ENCODE data around the gene CUL4A.

GRCh38 chr13:113295776-113296175, 86.4 kb downstream of the CUL4A start:
- TF ChIP-seq ZNF70 (CRISPR knock-in tag; IDR thresholded peaks at IDR 0.05): no peak
- TF ChIP-seq RARB (CRISPR knock-in tag; IDR thresholded peaks at IDR 0.05): no peak
- no peak for TF ChIP-seq ISL1 (CRISPR knock-in tag; IDR thresholded peaks at IDR 0.05)
- TF ChIP-seq ZFP30 (CRISPR knock-in tag; IDR thresholded peaks at IDR 0.05): no peak
- TF ChIP-seq, protein P1, sequence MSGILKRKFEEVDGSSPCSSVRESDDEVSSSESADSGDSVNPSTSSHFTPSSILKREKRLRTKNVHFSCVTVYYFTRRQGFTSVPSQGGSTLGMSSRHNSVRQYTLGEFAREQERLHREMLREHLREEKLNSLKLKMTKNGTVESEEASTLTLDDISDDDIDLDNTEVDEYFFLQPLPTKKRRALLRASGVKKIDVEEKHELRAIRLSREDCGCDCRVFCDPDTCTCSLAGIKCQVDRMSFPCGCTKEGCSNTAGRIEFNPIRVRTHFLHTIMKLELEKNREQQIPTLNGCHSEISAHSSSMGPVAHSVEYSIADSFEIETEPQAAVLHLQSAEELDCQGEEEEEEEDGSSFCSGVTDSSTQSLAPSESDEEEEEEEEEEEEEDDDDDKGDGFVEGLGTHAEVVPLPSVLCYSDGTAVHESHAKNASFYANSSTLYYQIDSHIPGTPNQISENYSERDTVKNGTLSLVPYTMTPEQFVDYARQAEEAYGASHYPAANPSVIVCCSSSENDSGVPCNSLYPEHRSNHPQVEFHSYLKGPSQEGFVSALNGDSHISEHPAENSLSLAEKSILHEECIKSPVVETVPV (CRISPR knock-in tag; IDR thresholded peaks at IDR 0.05): no peak
- no peak for TF ChIP-seq ZNF565 (CRISPR knock-in tag; conservative IDR thresholded peaks at IDR 0.05; ENCODE audit: low read depth)
- TF ChIP-seq, protein P2, sequence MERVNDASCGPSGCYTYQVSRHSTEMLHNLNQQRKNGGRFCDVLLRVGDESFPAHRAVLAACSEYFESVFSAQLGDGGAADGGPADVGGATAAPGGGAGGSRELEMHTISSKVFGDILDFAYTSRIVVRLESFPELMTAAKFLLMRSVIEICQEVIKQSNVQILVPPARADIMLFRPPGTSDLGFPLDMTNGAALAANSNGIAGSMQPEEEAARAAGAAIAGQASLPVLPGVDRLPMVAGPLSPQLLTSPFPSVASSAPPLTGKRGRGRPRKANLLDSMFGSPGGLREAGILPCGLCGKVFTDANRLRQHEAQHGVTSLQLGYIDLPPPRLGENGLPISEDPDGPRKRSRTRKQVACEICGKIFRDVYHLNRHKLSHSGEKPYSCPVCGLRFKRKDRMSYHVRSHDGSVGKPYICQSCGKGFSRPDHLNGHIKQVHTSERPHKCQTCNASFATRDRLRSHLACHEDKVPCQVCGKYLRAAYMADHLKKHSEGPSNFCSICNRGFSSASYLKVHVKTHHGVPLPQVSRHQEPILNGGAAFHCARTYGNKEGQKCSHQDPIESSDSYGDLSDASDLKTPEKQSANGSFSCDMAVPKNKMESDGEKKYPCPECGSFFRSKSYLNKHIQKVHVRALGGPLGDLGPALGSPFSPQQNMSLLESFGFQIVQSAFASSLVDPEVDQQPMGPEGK (CRISPR knock-in tag; IDR thresholded peaks at IDR 0.05; ENCODE audit: borderline replicate concordance): no peak
- TF ChIP-seq ARNTL (CRISPR knock-in tag; IDR thresholded peaks at IDR 0.05; ENCODE audit: borderline replicate concordance, low read depth): no peak
- TF ChIP-seq TOX (CRISPR knock-in tag; IDR thresholded peaks at IDR 0.05; ENCODE audit: borderline replicate concordance): no peak
- TF ChIP-seq ZFP3 (CRISPR knock-in tag; IDR thresholded peaks at IDR 0.05): no peak
- TF ChIP-seq ESRRG (CRISPR knock-in tag; IDR thresholded peaks at IDR 0.05): no peak
- TF ChIP-seq TCF4 (CRISPR knock-in tag; IDR thresholded peaks at IDR 0.05; ENCODE audit: borderline replicate concordance): no peak
- TF ChIP-seq SNAI2 (CRISPR knock-in tag; IDR thresholded peaks at IDR 0.05): no peak
- TF ChIP-seq, protein P3, sequence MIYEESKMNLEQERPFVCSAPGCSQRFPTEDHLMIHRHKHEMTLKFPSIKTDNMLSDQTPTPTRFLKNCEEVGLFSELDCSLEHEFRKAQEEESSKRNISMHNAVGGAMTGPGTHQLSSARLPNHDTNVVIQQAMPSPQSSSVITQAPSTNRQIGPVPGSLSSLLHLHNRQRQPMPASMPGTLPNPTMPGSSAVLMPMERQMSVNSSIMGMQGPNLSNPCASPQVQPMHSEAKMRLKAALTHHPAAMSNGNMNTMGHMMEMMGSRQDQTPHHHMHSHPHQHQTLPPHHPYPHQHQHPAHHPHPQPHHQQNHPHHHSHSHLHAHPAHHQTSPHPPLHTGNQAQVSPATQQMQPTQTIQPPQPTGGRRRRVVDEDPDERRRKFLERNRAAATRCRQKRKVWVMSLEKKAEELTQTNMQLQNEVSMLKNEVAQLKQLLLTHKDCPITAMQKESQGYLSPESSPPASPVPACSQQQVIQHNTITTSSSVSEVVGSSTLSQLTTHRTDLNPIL (CRISPR knock-in tag; IDR thresholded peaks at IDR 0.05; ENCODE audit: low read depth): no peak

All from SK-N-SH treated with all-trans-retinoic acid at 6 μM for 48 hours (cell line).